GM12878 (cell line): ENCODE measurements around the gene NEAT1. TPM values are rescaled to one million over a fixed set of nuclear protein-coding genes. Genes with fewer than 3 reads are reported as not detected.

Experiments
- ATAC-seq: fragments of 200-7000 bp; cut with Tn5 transposase; 3 replicates; pipeline ENCODE4 v1.9.1; 2020; ENCODE audit warnings: mild to moderate bottlenecking, moderate library complexity
- BruUV-seq: library from RNA; stranded (reverse); fragments of 400-500 nt; replicated peaks from 2 replicates; lab custom pipeline; 2021; lab: Mats Ljungman, UMichigan
- CTCF ChIA-PET: fragments of 300-600 bp; sonication (Branson Sonifier 250); formaldehyde crosslinking; extraction: SDS; loops from one replicate; lab custom pipeline; 2021; ENCODE audit warnings: inconsistent platforms; lab: Yijun Ruan, JAX
- POLR2A ChIA-PET: fragments of 350-600 bp; formaldehyde crosslinking; extraction: SDS; loops from one replicate; lab custom pipeline; 2021; ENCODE audit warnings: inconsistent platforms; lab: Charles Lee
- RAD21 ChIA-PET: fragments of 300-600 bp; sonication (Branson Sonifier 250); formaldehyde crosslinking; loops from one replicate; lab custom pipeline; 2023; ENCODE audit warnings: antibody characterized with exemption; ENCODE audit not compliant: unreplicated experiment; lab: Charles Lee
- SMC1A ChIA-PET: fragments of 300-600 bp; sonication (Branson Sonifier 250); formaldehyde crosslinking; loops from one replicate; lab custom pipeline; 2023; ENCODE audit not compliant: unreplicated experiment, uncharacterized antibody; lab: Charles Lee
- DNase-seq: peaks from one replicate; pipeline ENCODE4 v3.0.0-alpha.2; 2011; ENCODE audit warnings: low read depth, low spot score
- FAIRE-seq: peaks from 3 replicates; lab custom pipeline; 2011; peaks lifted over from hg19 to GRCh38; lab: Jason Lieb, UNC
- H2AFZ ChIP-seq: 2 replicates; pipeline ENCODE4 v1.6.0; 2011; ENCODE audit warnings: low read depth, low read length, control low read depth; ENCODE audit not compliant: control insufficient read depth
- H3K27ac ChIP-seq: 2 replicates; pipeline ENCODE4 v1.5.1; 2011; ENCODE audit warnings: control low read depth; ENCODE audit not compliant: control insufficient read depth, insufficient read depth
- H3K27me3 ChIP-seq, 2 experiments: replicated peaks in 1 of 2; 2 replicates each; pipeline versions ENCODE4 v1.6.0 to v1.6.1; 2011; ENCODE audit warnings: low read length in 1 of 2; ENCODE audit not compliant: control insufficient read depth in 2 of 2, insufficient read depth in 2 of 2
- H3K36me3 ChIP-seq, 2 experiments: 2 replicates each; pipeline ENCODE4 v1.5.1; 2011; ENCODE audit warnings: low read length in 1 of 2; ENCODE audit not compliant: control insufficient read depth in 2 of 2, insufficient read depth in 2 of 2
- H3K4me1 ChIP-seq: 2 replicates; pipeline ENCODE4 v1.6.1; 2011; ENCODE audit warnings: mild to moderate bottlenecking, low read length, moderate library complexity, mixed read lengths; ENCODE audit not compliant: control insufficient read depth, insufficient read depth
- H3K4me2 ChIP-seq: 2 replicates; pipeline ENCODE4 v1.6.0; 2011; ENCODE audit warnings: control low read depth; ENCODE audit not compliant: control insufficient read depth, insufficient read depth
- H3K4me3 ChIP-seq: fragments of 200-600 bp; sonication (generic); 2 replicates; pipeline ENCODE4 v1.5.1; 2016
- H3K79me2 ChIP-seq: 2 replicates; pipeline ENCODE4 v1.6.0; 2011; ENCODE audit warnings: low read length; ENCODE audit not compliant: control insufficient read depth, insufficient read depth
- H3K9ac ChIP-seq: 2 replicates; pipeline ENCODE4 v1.8.0; 2011; ENCODE audit warnings: low read length, control low read depth, mixed read lengths; ENCODE audit not compliant: control insufficient read depth, insufficient read depth
- H3K9me3 ChIP-seq: replicated peaks from 3 replicates; pipeline ENCODE4 v1.5.1; 2011; ENCODE audit warnings: mild to moderate bottlenecking, low read length; ENCODE audit not compliant: control insufficient read depth, insufficient read depth
- H4K20me1 ChIP-seq: 2 replicates; pipeline ENCODE4 v1.6.0; 2011; ENCODE audit not compliant: control insufficient read depth, insufficient read depth
- NFIC ChIP-seq: IDR thresholded peaks from 2 replicates; pipeline ENCODE4 v1.6.1; 2012; ENCODE audit warnings: low read depth, mild to moderate bottlenecking, inconsistent platforms, low read length, moderate library complexity
- POLR2A ChIP-seq: IDR thresholded peaks from 2 replicates; pipeline ENCODE4 v1.6.1; 2011; ENCODE audit warnings: low read depth, mild to moderate bottlenecking, low read length
- POLR2AphosphoS2 ChIP-seq: IDR thresholded peaks from 2 replicates; pipeline ENCODE4 v1.6.1; 2011; ENCODE audit warnings: low read depth, mild to moderate bottlenecking, low read length, improper control_type of control experiment, moderate library complexity
- TAF1 ChIP-seq: IDR thresholded peaks from 2 replicates; pipeline ENCODE4 v1.6.1; 2011; ENCODE audit warnings: mild to moderate bottlenecking, low read depth, low read length, borderline replicate concordance
- WRNIP1 ChIP-seq: IDR thresholded peaks from 2 replicates; pipeline ENCODE4 v1.6.1; 2011; ENCODE audit warnings: low read depth, low read length, improper control_type of control experiment, borderline replicate concordance
- WGBS: methylation state at CpG from one replicate; pipeline ENCODE4 v1.1.6; 2016; ENCODE audit warnings: low lambda C conversion rate; ENCODE audit not compliant: insufficient replicate concordance, insufficient coverage; ENCODE audit errors: missing lambda C conversion rate; 5-methylcytosine and 5-hydroxymethylcytosine counted together
- in situ Hi-C: fragments of 300-500 bp; cut with MboI; formaldehyde crosslinking; loops from 9 replicates; pipeline ENCODE4 v1.14.3; 2018; ENCODE audit warnings: mixed read lengths
- intact Hi-C: fragments of 100-400 bp; cut with micrococcal nuclease; formaldehyde crosslinking; loops from one replicate; pipeline ENCODE4 v1.14.2; 2022; ENCODE audit not compliant: unreplicated experiment
- polyA plus RNA-seq, 11 experiments: library from polyadenylated mRNA; depleted of rRNA in 4 of 11; unstranded in 6 of 11; stranded (reverse) in 5 of 11; fragments of >200 nt; fragmentation: Nextera tagmentation in 4 of 11; fragmentation: Illumina TruSeq in 1 of 11; extraction: Ambion mirVana in 4 of 11; extraction: Trizol in 1 of 11; gene quantifications; 1 replicate in 1 of 11; 2 replicates in 10 of 11; pipeline versions ENCODE4 v1.2.1 to v1.2.3, GENCODE V29; 2011 to 2016; ENCODE audit warnings: inconsistent platforms in 2 of 11, missing spikeins in 2 of 11, low read depth in 1 of 11
- total RNA-seq, 4 experiments: library from RNA; depleted of rRNA in 3 of 4; stranded (reverse); fragments of >200 nt in 3 of 4; fragmentation: Illumina TruSeq in 1 of 4; extraction: Trizol in 1 of 4; gene quantifications; 2 replicates each; pipeline versions ENCODE4 v1.2.1 to v1.2.3, GENCODE V29; 2013 to 2021
- TF ChIP-seq, protein P1 (sequence below): fragments of 450-650 bp; IDR thresholded peaks from 2 replicates; pipeline ENCODE4 v1.6.1; 2016; ENCODE audit warnings: mild to moderate bottlenecking, moderate library complexity, borderline replicate concordance
- TF ChIP-seq, protein P2 (sequence below), 3 experiments: IDR thresholded peaks in 2 of 3; conservative IDR thresholded peaks in 1 of 3; 2 replicates each; pipeline ENCODE4 v1.5.1; 2011; ENCODE audit warnings: low read depth in 3 of 3, low read length in 3 of 3, mild to moderate bottlenecking in 3 of 3, control low read depth in 2 of 3, moderate library complexity in 2 of 3, inconsistent platforms in 1 of 3, mixed read lengths in 1 of 3; ENCODE audit not compliant: control insufficient read depth in 2 of 3, insufficient read depth in 1 of 3; ENCODE audit errors: extremely low read depth in 1 of 3
- TF ChIP-seq, protein P3 (sequence below): IDR thresholded peaks from 2 replicates; pipeline ENCODE4 v1.6.1; 2012; ENCODE audit warnings: low read depth, low read length, improper control_type of control experiment

NEAT1 gene
- total and polyA plus RNA-seq, 10 of the 15 experiments (the other 5 are each of a cell fraction or from before 2014, with no cell fraction given), result 13.6 to 328 (median 69.4) TPM

DNA sequence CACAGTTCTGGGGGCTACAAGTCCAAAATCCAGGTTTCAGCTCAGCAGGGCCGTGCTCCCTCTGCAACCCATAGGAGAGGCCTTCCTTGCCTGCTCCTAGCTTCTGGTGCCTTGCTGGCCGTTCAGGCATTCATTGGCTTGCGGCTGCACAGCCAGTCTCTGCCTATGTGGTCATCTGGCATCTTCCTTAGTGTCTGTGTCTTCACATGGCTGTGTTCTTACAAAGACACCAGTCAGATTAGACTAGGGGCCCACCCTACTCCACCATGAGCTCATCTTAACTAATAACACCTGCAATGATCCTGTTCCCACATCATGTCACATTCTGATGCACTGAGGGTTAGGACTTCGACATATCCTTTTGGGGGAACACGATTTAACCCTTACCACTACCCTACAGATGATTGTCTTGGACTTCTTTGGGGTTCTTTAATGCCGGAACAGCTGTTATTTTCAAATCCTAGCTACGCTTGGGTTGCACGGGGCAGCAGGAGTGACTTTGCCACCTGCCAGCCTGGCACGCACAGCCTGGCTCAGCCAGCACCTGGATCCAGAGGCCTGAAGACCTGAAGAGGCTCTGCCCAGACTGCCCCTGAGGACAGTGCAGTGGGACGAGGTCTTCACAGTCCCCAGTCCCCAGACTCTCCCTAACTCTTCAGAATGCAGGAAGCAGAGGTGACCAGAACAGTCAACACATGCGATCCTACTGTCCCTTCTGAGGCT, 7.7 kb upstream of the NEAT1 start:
- in situ Hi-C loops, result loop anchor here (5.0 kb wide), 1 partner anchor 92 kb away; no protein-coding TSS in a partner anchor
- Histone ChIP-seq H3K4me2 (no peak overlapping the region), H3K27ac (no peak overlapping the region), H3K9ac (no peak overlapping the region), H4K20me1 (no peaks in the 10 kb centered on the region), H2AFZ (no peak overlapping the region), H3K79me2 (peaks cover 39% of the 10 kb centered on the region), H3K9me3 (no peaks in the 10 kb centered on the region), H3K4me1 (peaks cover 35% of the 10 kb centered on the region), H3K27me3 (no peaks in the 10 kb centered on the region), H3K36me3 (peaks cover 4 to 18% of the 10 kb centered on the region in 2 experiments), H3K4me3 (no peak overlapping the region)
- no peak for ATAC-seq
- no peak for DNase-seq
- no TSS peak for BruUV-seq
- no peak for FAIRE-seq
- WGBS, result 73% methylated on average over 11 of the region's 11 CpGs
- intact Hi-C loops, result loop anchor here (5.0 kb wide), 2 partner anchors 48 to 157 kb away; partner anchors contain the start of genes FAM89B and ZNRD2
- ChIA-PET RAD21 (interaction anchor here (0.6 to 15.3 kb wide), 16 partner anchors 8 to 104 kb away, joined by 3 to 282 read pairs (median 8); partner anchors contain the start of genes FRMD8, MALAT1 and SLC25A45), POLR2A (interaction anchor here (0.5 to 13.6 kb wide), 13 partner anchors 11 to 223 kb away, joined by 3 to 323 read pairs (median 7); partner anchors contain the start of genes FRMD8, MALAT1 and SIPA1), SMC1A (interaction anchor here (0.8 to 12.7 kb wide), 19 partner anchors 7 to 93 kb away, joined by 3 to 232 read pairs (median 11); partner anchors contain the start of genes FRMD8, MALAT1 and SLC25A45), CTCF (interaction anchor here (0.8 to 15.3 kb wide), 20 partner anchors 7 to 93 kb away, joined by 3 to 362 read pairs (median 10); partner anchors contain the start of genes FRMD8 and MALAT1)
- TF ChIP-seq, protein P1, sequence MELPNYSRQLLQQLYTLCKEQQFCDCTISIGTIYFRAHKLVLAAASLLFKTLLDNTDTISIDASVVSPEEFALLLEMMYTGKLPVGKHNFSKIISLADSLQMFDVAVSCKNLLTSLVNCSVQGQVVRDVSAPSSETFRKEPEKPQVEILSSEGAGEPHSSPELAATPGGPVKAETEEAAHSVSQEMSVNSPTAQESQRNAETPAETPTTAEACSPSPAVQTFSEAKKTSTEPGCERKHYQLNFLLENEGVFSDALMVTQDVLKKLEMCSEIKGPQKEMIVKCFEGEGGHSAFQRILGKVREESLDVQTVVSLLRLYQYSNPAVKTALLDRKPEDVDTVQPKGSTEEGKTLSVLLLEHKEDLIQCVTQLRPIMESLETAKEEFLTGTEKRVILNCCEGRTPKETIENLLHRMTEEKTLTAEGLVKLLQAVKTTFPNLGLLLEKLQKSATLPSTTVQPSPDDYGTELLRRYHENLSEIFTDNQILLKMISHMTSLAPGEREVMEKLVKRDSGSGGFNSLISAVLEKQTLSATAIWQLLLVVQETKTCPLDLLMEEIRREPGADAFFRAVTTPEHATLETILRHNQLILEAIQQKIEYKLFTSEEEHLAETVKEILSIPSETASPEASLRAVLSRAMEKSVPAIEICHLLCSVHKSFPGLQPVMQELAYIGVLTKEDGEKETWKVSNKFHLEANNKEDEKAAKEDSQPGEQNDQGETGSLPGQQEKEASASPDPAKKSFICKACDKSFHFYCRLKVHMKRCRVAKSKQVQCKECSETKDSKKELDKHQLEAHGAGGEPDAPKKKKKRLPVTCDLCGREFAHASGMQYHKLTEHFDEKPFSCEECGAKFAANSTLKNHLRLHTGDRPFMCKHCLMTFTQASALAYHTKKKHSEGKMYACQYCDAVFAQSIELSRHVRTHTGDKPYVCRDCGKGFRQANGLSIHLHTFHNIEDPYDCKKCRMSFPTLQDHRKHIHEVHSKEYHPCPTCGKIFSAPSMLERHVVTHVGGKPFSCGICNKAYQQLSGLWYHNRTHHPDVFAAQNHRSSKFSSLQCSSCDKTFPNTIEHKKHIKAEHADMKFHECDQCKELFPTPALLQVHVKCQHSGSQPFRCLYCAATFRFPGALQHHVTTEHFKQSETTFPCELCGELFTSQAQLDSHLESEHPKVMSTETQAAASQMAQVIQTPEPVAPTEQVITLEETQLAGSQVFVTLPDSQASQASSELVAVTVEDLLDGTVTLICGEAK, result no peak
- TF ChIP-seq TAF1 (no peak), POLR2A (peak; percentile 55; the same call in 1 of the 2 replicates), NFIC (no peak), WRNIP1 (no peak), POLR2AphosphoS2 (no peak)
- TF ChIP-seq, protein P2, sequence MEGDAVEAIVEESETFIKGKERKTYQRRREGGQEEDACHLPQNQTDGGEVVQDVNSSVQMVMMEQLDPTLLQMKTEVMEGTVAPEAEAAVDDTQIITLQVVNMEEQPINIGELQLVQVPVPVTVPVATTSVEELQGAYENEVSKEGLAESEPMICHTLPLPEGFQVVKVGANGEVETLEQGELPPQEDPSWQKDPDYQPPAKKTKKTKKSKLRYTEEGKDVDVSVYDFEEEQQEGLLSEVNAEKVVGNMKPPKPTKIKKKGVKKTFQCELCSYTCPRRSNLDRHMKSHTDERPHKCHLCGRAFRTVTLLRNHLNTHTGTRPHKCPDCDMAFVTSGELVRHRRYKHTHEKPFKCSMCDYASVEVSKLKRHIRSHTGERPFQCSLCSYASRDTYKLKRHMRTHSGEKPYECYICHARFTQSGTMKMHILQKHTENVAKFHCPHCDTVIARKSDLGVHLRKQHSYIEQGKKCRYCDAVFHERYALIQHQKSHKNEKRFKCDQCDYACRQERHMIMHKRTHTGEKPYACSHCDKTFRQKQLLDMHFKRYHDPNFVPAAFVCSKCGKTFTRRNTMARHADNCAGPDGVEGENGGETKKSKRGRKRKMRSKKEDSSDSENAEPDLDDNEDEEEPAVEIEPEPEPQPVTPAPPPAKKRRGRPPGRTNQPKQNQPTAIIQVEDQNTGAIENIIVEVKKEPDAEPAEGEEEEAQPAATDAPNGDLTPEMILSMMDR (IDR thresholded peaks at IDR 0.05 in 2 of 3, conservative IDR thresholded peaks at IDR 0.05 in 1 of 3; ENCODE audit: control insufficient read depth in 2 of 3, extremely low read depth in 1 of 3, insufficient read depth in 1 of 3, low read depth in 3 of 3, low read length in 3 of 3), result no peak
- TF ChIP-seq, protein P3, sequence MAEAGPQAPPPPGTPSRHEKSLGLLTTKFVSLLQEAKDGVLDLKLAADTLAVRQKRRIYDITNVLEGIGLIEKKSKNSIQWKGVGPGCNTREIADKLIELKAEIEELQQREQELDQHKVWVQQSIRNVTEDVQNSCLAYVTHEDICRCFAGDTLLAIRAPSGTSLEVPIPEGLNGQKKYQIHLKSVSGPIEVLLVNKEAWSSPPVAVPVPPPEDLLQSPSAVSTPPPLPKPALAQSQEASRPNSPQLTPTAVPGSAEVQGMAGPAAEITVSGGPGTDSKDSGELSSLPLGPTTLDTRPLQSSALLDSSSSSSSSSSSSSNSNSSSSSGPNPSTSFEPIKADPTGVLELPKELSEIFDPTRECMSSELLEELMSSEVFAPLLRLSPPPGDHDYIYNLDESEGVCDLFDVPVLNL, result no peak
